ENCODE results near the gene HEMGN. TPM values are rescaled to one million over a fixed set of nuclear protein-coding genes. Genes with fewer than 3 reads are reported as not detected.

Gene HEMGN
- total RNA-seq, 1 experiment from 2014 or later, result not detected

Small RNA genes within 50 kb of the gene (small RNA-seq; reads per million reads assigned to genes)
- gene RF00019, result 0 reads per million in 2 experiments

Other genes starting within 250 kb of the HEMGN start
- gene XPA, start 240.8 kb downstream of the HEMGN start, total RNA-seq (2014; rRNA removed; shearing (Covaris generic)), result 9.9 and 10.8 TPM in 2 replicates
- gene FOXE1, start 84.9 kb downstream of the HEMGN start, total RNA-seq (2014; rRNA removed; shearing (Covaris generic)), result 0.11 and 0.79 TPM in 2 replicates
- 28.6 and 32.6 TPM in 2 replicates for gene TRMO, start 15.7 kb downstream of the HEMGN start, total RNA-seq (2014; rRNA removed; shearing (Covaris generic))
- 13.6 and 14.4 TPM in 2 replicates for gene ANP32B, start 45.2 kb upstream of the HEMGN start, total RNA-seq (2014; rRNA removed; shearing (Covaris generic))
- 146 and 180 TPM in 2 replicates for gene NANS, start 118.6 kb upstream of the HEMGN start, total RNA-seq (2014; rRNA removed; shearing (Covaris generic))
- 3.8 and 4.1 TPM in 2 replicates for gene TRIM14, start 181.1 kb upstream of the HEMGN start, total RNA-seq (2014; rRNA removed; shearing (Covaris generic))

Data from SK-MEL-5 (cell line).